ENCODE results near the gene WDR70.

GRCh38 chr5:37740331-37741066, 361.4 kb downstream of the WDR70 start:
- TF ChIP-seq, protein P1, sequence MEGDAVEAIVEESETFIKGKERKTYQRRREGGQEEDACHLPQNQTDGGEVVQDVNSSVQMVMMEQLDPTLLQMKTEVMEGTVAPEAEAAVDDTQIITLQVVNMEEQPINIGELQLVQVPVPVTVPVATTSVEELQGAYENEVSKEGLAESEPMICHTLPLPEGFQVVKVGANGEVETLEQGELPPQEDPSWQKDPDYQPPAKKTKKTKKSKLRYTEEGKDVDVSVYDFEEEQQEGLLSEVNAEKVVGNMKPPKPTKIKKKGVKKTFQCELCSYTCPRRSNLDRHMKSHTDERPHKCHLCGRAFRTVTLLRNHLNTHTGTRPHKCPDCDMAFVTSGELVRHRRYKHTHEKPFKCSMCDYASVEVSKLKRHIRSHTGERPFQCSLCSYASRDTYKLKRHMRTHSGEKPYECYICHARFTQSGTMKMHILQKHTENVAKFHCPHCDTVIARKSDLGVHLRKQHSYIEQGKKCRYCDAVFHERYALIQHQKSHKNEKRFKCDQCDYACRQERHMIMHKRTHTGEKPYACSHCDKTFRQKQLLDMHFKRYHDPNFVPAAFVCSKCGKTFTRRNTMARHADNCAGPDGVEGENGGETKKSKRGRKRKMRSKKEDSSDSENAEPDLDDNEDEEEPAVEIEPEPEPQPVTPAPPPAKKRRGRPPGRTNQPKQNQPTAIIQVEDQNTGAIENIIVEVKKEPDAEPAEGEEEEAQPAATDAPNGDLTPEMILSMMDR (conservative IDR thresholded peaks at IDR 0.05): no peak
- no peak for TF ChIP-seq EZH2 (IDR thresholded peaks at IDR 0.05; ENCODE audit: low read depth)

All from PC-9 (cell line).